ENCODE data around the gene CCNDBP1.
"Not testable (repeated sequence)": the region's sequence is repeated elsewhere in the genome, so short reads cannot be mapped to it uniquely, and the experiment has no call there.

CCNDBP1 gene, protein sequence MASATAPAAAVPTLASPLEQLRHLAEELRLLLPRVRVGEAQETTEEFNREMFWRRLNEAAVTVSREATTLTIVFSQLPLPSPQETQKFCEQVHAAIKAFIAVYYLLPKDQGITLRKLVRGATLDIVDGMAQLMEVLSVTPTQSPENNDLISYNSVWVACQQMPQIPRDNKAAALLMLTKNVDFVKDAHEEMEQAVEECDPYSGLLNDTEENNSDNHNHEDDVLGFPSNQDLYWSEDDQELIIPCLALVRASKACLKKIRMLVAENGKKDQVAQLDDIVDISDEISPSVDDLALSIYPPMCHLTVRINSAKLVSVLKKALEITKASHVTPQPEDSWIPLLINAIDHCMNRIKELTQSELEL

DNA sequence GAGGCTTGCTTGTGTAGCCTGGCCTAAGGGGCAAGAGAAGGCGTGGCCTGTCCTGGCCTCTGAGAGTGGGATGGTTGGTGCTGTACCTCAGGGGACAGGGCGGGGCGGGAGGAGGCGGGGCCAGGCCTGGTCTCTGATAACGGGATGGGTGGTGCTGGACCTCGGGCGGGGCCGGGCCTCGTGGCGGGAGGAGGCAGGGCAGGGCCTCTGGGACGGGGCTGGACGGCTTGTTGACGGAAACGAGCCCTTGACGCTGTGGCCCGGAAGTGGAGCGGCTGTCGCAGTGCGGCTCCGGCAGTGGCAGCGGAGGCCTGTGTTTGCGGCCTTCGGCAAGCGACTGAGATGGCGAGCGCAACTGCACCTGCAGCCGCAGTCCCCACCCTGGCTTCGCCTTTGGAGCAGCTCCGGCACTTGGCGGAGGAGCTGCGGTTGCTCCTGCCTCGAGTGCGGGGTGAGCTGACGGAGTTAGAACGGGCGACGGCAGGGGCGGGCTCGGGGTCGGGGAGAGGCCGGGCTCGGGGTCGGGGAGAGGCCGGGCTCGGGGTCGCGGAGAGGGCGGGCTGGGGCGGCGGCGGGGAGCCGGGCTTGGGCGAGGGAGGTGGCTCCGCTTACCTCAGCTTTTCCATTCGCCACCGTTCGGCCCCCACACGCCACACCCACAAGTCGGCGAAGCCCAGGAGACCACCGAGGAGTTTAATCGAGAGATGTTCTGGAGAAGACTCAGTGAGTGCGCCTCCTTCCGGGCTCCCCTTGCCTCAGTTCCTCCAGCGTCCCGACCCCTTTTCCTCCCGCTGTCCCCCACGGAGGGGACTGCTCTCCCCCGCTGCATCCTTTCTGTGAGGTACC, at the start of gene CCNDBP1:
Gene CCNDBP1 (plus strand): TSS at position 247 of the 846 bp plus-strand sequence. CDS start 96 bp downstream, at position 343.
- peak; percentile 82 for DNase-seq (ENCODE audit: low spot score)

DNA sequence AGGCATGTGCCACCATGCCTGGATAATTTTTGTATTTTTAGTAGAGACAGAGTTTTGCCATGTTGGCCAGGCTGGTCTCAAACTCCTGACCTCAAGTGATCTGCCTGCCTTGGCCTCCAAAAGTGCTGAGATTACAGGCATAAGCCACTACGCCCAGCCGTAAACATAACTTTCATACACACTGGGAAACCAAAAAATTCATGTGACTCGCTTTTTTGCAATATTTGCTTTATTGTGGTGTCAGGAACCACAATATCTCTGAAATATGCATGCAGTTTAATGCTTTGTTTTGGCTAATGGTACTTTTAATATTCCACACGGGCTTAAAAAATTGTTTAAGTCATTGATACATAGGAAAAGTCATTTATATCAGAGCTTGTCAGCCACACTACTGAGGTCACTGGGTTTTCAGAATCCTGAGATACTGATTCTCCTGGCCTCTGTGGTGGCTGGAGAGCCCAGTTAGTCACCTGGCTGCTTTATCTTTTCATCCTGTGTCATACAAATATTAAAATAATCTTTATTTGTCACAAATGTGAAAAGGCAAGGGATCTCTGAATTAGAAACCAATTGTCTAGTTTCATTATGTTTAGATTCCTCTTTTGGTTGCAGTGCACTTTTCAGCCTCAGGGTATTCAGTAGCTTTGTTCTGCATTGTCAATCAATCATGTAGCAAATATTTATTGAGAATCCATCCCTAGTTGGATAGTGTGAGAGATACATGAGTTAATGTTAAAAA, 41.8 kb upstream of the CCNDBP1 start:
- no peak for DNase-seq (ENCODE audit: low spot score)

DNA sequence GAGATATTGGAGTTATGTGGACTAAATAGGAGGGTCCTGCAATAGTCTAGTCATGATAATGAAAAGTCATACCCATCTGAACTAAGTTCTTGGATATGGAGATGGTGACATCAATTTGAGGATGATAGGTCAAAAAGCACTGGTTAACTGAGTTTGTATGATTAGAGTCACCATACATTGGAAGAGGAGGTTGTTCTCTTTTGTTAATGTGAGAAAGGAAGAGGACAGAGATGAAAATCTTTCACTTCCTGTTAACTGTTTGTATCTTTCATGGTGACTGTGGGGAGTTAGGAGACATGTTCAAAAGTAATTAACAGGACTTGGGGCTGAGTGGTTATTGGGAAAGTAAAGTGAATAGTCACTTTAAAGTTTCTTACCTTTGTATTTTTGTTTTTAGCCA, 40.7 kb upstream of the CCNDBP1 start:
- DNase-seq (ENCODE audit: low spot score), result no peak

DNA sequence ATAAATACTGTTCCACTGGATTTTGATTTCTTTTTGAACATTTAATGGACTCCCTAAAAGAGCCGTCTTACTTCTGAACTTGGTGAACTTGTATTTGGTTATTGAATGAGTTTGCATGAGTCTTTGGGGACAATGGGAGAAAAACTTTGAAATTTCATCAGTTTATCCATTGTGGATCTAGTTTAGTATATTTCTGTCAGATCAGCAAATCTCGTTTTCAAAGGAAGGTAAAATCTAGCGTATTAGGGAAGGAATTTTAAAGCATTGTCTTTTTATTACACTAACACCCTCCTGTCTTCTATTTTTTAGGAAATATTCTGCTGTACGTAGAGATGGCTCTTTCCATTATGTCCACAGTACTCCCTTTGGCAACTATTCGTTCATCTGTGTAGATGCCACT, 39.0 kb upstream of the CCNDBP1 start:
- no peak for DNase-seq (ENCODE audit: low spot score)

DNA sequence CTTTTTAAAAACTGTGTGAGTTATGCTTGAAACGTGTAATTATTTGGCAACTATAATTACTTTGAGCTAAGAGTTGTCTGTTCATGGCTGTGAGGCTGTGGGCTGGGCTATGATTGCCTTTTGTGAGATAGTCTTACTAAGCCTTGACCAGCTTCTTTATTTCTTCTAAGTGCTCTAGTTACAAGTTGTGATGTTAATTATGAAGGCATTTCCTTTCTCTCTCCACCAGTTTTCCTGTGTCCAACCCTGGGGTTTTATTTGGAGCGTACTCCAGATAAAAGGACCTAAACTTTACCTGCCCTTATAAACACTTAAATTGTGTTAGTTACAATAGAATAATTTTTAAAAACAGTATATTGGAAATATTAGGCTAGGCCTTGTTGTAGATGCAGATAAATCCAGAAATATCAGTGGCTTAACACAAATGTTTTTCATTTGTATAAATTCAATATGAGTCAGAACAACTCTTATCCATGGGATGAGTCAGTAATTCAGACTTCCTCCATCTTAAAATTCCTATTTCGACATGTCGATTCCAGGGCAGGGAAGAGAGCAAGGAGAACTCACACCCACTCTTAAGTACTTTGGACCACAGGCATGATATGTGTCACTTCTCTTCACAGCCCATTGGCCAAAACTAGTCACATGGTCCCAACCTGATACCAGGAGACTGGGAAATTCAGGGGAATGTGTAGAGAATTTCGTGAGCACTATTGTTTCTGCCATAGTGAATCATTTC, 34.8 kb upstream of the CCNDBP1 start:
- DNase-seq (ENCODE audit: low spot score), result no peak

DNA sequence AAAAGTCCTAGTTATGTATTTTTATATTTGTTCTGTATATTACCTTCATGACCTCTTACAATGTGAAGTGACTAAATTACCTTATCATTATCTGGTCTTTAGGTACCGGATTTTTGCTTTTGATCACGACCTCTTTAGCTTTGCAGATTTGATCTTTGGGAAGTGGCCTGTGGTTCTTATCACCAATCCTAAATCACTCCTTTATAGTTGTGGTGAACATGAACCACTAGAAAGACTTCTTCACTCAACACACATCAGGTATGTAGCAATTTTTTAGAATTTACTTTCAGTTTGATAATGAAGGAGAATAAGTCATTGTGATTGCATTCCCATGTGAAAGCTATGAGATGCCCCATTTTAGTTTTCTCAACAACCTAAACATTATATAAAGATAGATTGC, 33.5 kb upstream of the CCNDBP1 start:
- DNase-seq (ENCODE audit: low spot score), result no peak

DNA sequence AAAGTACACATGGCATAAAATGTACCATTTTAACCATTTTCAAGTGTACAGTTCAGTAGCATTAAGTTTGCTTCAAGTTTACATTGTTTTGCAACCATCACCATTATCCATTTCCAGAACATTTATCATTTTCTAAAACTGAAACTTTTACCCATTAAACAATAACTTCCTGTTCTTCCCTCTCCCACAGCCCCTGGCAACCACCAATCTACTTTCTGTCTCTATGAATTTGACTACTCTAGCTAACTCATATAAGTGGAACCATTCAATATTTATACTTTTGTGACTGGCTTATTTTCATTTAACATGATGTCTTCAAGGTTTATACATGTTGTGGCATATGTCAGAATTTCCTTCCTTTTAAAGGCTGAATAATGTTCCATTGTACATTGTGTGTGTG, 31.9 kb upstream of the CCNDBP1 start:
- no peak for DNase-seq (ENCODE audit: low spot score)

DNA sequence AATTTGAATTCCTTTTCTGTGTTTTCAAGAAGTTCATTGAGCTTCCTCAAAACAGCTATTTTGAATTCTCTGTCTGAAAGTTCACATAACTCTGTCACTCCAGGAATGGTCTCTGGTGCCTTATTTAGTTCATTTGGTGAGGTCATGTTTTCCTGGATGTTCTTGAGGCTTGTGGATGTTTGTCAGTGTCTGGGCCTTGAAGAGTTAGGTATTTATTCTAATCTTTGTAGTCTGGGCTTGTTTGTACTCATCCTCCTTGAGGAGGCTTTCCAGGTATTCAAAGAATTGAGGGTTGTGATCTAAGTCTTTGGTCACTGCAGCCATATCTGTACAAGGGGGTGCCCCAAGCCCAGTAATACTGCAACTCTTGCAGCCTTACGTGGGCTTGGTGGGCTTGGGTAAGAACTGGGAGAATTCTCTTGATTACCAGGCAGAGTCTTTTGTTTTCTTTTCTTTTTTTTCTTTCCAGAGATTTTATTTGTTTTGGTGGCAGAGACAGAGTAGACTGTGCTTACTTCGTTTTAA, 19.3 kb upstream of the CCNDBP1 start:
- no peak for DNase-seq (ENCODE audit: low spot score)

DNA sequence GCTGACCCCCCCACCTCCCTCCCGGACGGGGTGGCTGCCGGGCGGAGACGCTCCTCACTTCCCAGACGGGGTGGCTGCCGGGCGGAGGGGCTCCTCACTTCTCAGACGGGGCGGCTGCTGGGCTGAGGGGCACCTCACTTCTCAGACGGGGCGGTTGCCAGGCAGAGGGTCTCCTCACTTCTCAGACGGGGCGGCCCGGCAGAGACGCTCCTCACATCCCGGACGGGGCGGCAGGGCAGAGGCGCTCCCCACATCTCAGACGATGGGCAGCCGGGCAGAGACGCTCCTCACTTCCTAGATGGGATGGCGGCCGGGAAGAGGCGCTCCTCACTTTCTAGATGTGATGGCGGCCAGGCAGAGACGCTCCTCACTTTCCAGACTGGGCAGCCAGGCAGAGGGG, 17.9 kb upstream of the CCNDBP1 start:
- DNase-seq (ENCODE audit: low spot score), result not testable (repeated sequence)

DNA sequence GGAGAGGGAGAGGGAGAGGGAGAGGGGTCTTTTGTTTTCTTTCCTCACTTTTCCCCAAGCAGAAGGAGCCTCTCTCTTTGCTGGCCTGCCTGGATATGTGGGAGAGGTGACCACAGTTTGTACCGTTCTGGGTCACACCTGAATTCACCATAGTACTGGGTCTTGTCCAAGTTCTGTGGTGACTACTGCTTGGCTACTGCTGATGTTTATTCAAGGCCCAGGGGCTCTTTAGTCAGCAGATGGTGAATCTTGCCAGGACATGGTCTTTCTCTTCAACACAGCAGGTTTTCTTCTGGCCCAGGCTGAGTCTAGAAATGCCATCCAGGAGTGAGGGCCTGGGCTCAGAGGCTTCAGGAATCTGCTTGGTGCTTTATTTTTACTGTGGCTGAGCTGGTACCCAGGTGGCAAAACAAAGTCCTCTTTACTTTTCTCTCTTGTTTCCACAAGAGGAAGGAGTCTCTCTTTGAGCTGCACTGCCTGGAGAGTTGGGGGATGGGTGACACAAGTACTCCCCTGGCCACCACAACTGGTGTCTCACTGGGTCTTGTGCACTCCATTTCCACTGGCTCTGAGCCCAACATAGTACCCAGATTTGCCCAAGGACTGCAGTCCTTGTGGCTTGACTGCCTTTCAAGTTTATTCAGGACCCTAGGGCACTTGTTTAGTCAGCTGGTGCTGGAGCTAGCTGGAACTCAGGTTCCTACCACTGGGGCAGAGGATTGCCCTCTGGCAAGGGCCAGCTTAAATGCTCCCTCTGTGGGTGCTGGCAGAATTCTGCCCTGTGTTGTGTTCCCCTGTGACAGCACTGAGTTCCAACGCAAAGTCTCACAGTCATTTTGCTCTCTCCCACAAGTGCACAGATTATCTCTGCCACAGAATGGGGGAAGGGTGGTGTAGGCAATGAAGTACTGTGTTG, 16.8 kb upstream of the CCNDBP1 start:
- DNase-seq (ENCODE audit: low spot score), result no peak

DNA sequence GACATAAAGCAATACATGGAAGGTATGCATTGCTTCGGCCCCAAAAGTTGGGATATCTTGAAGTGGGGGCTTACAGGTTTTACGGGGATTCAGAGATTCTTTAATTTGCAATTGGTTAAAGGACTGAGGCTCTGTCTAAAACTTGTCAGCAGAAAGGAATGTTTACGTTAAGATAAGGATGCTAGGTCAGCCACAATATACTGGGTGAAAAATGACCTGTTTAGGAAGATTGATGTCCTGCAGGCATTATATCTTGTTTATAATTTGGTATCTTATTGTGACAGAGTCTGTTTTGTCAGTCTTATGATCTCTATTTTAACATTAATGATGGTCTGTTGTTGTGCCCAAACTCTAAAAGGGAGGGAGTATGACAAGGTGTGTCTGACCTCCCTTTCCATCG, 15.3 kb upstream of the CCNDBP1 start:
- DNase-seq (ENCODE audit: low spot score), result no peak

DNA sequence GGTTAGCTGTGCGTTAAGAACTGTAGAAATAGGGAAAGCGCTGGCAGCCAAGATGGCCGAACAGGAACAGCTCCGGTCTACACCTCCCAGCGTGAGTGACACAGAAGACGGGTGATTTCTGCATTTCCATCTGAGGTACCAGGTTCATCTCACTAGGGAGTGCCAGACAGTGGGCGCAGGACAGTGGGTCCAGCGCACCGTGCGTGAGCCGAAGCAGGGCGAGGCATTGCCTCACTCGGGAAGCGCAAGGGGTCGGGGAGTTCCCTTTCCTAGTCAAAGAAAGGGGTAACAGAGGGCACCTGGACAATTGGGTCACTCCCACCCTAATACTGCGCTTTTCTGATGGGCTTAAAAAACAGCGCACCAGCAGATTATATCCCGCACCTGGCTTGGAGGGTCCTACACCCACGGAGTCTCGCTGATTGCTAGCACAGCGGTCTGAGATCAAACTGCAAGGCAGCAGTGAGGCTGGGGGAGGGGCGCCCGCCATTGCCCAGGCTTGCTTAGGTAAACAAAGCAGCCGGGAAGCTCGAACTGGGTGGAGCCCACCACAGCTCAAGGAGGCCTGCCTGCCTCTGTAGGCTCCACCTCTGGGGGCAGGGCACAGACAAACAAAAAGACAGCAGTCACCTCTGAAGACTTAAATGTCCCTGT, 9.4 kb upstream of the CCNDBP1 start:
- DNase-seq (ENCODE audit: low spot score), result not testable (repeated sequence)

DNA sequence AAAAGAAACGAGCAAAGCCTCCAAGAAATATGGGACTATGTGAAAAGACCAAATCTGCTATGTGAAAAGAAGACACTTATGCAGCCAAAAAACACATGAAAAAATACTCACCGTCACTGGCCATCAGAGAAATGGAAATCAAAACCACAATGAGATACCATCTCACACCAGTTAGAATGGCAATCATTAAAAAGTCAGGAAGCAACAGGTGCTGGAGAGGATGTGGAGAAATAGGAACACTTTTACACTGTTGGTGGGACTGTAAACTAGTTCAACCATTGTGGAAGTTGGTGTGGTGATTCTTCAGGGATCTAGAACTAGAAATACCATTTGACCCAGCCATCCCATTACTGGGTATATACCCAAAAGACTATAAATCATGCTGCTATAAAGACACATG, 8.1 kb upstream of the CCNDBP1 start:
- DNase-seq (ENCODE audit: low spot score), result not testable (repeated sequence)

DNA sequence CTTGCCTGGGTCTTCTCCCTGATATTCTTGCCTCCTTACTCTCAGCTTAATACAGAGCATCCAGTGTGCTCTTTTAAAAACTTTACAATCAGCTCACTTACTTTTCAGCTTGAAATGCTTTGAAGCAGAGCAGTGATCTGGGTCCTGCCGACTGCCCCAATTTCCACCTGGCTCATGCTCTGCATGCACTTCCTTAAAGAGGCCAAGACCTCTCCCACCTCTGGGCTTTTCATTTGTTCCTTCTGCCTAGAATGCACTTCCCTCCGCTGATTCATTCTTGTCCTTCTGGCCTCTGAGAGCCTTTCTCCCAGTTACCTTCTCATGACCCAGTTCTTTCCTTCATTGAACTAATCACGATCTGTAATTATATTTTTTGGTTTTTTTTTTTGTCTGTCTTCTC, 1.9 kb upstream of the CCNDBP1 start:
- no peak for DNase-seq (ENCODE audit: low spot score)

DNA sequence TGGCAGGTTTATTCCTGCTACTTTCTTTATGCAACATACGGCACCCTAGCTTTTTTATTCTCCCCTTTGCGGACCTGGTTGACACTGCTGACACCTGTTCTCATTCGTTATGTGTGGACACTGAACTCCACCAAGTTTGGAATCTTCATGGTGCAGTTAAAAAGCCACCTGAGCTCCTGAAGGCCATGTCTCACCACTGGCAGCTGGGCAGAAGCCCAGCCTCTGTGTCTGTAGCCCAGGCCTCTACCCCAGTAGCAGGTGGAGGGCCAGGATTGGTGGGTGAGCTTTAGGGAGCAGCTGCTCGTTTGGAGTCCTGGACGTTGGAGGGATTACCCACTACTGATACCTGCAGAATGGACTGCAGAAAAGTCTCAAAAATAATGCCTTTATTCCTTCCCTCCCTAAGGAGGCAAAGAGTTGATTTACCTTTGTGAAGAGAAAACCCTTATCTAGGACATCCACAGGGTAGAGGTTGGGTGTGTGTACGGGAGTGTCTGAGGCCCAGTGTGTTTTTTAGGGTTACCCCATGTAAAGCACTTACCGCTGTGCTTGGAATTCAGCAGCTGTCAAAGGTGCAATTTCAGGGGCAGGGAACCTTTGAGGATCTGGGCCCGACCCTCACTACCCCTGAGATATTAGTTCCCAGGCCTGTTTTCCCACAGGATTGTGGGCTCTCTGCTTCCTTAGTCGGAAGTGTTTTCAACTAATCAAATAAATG, 637 bp upstream of the CCNDBP1 start:
- DNase-seq (ENCODE audit: low spot score), result no peak

DNA sequence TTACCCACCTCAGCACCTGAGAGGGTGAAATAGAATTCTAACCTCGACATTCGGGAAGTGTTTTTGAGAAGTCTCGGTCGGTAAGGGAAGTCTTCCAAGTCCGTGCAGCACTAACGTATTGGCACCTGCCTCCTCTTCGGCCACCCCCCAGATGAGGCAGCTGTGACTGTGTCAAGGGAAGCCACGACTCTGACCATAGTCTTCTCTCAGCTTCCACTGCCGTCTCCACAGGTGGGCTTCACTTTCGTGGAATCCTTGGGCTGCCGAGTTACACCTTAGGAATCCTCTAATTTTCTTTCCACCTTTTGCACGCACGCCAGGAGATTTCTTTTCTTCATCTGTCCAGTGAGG, 775 bp downstream of the CCNDBP1 start:
- peak; percentile 20 for DNase-seq (ENCODE audit: low spot score)

DNA sequence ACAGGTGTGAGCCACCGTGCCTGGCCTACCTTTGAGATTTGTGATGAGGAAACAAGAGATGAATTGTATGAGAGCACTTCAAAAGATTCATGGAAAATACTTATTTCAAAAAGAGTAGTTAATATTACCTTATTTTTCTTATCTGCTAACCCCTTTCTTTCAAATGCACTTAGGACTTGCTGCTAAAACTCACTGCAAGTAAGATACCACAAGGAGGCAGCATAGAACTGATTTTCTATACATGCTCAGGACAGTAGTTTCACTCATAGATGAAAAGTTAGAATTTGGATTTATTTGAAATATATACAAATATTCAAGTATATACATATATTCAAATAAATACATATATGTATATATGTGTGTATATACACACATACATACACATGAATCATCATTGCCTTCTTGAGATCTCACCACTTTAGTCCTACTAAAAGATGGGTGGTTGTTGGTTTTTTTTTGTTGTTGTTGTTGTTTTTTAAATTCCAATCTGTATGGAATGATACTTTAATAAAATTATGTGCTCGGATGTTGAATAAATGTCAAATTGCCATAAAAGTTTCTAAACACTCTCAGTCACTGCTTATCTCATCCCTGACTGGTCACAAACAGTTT, 2.4 kb downstream of the CCNDBP1 start:
- DNase-seq (ENCODE audit: low spot score), result peak; percentile 34

DNA sequence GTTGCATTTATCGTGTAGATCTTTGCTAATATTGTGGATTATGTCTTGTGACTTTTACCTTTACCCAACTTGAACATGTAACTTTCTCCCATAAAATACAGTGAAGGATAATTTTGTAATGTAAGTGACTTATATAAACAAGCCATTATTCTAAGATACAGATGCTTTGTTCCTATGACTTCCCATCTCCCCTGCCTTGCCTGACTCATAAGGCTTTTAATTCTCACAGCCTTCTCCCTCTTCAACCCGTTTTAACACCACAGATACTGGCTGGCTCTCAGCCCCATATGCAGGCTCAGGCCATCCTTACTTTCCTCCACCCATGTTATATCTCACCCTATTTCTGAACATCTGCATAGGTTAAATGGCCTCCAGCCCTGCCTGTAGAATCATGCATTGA, 4.1 kb downstream of the CCNDBP1 start:
- DNase-seq (ENCODE audit: low spot score), result no peak

DNA sequence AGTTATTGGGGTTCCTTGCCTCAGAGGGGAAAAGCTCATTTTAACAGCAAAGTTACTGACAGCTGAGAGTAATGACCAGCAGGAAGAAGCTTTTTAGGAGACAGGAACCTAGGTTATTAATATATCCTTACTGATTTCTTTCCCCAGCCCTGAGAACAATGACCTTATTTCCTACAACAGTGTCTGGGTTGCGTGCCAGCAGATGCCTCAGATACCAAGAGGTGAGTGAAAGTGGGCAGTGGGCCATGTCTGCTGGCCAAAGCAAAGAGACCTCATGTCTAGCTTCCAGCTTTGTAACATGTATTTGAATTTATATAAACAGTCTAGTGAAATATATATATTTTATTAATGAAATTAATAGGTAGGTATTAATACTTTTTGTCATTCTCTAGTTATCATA, 5.0 kb downstream of the CCNDBP1 start:
- DNase-seq (ENCODE audit: low spot score), result no peak

All from putamen (tissue), 1 donor.